GM12872 (cell line): ENCODE measurements around the gene TTC29.

Experiments
- CTCF ChIP-seq: IDR thresholded peaks from 3 replicates; pipeline ENCODE4 v1.5.1; 2011; ENCODE audit warnings: low read depth, mild to moderate bottlenecking, low read length, moderate library complexity; ENCODE audit not compliant: insufficient read depth

TTC29 gene

GRCh38 chr4:146945556-146946374 is at the start of gene TTC29:
TTC29 (minus strand) TSS chr4:146945864; CDS start chr4:146939895, 5,969 bp downstream.
- TF ChIP-seq CTCF = no peak

- no peak for TF ChIP-seq CTCF
Observed at GRCh38 chr4:146981651-146982050, 36.0 kb upstream of the TTC29 start.

- no peak for TF ChIP-seq CTCF
Observed at GRCh38 chr4:146978641-146979040, 33.0 kb upstream of the TTC29 start.

- TF ChIP-seq CTCF = no peak
Observed at GRCh38 chr4:146976145-146976544, 30.5 kb upstream of the TTC29 start.

- TF ChIP-seq CTCF = no peak
Observed at GRCh38 chr4:146975527-146975926, 29.9 kb upstream of the TTC29 start.

GRCh38 chr4:146975036-146975435 is 29.4 kb upstream of the TTC29 start:
- TF ChIP-seq CTCF = no peak

- no peak for TF ChIP-seq CTCF
Observed at GRCh38 chr4:146972036-146972435, 26.4 kb upstream of the TTC29 start.

- TF ChIP-seq CTCF = no peak
Observed at GRCh38 chr4:146969126-146969525, 23.5 kb upstream of the TTC29 start.
